ENCODE results near the gene OR2T10.
A peak's percentile ranks its signal among the peaks of the same experiment; 100 is the strongest.
"Not testable (repeated sequence)": the region's sequence is repeated elsewhere in the genome, so short reads cannot be mapped to it uniquely, and the experiment has no call there.

OR2T10 gene

GRCh38 chr1:248574657-248575056 is 22.8 kb downstream of the OR2T10 start, which contains the start of gene OR2T34:
TSS of gene OR2T34 (minus strand) at chr1:248574757. CDS start at chr1:248574757, 0 bp downstream.
- H3K4me1 Mint-ChIP-seq (ENCODE audit: low read depth), result peaks cover 27% of the 10 kb centered on the region
- H3K27ac Mint-ChIP-seq; intact Hi-C loops (cut with micrococcal nuclease); H3K4me3 Mint-ChIP-seq; H3K27me3 Mint-ChIP-seq; H3K9me3 Mint-ChIP-seq; H3K36me3 Mint-ChIP-seq (ENCODE audit: low read depth): not testable (repeated sequence)

GRCh38 chr1:248573856-248574255 is 23.6 kb downstream of the OR2T10 start:
- H3K27ac Mint-ChIP-seq; H3K4me3 Mint-ChIP-seq; H3K27me3 Mint-ChIP-seq; H3K9me3 Mint-ChIP-seq; intact Hi-C loops (cut with micrococcal nuclease); H3K36me3 Mint-ChIP-seq (ENCODE audit: low read depth): not testable (repeated sequence)
- H3K4me1 Mint-ChIP-seq (ENCODE audit: low read depth), result peaks cover 34% of the 10 kb centered on the region

- H3K4me3 Mint-ChIP-seq; H3K9me3 Mint-ChIP-seq; intact Hi-C loops (cut with micrococcal nuclease); H3K36me3 Mint-ChIP-seq (ENCODE audit: low read depth); H3K27ac Mint-ChIP-seq; H3K27me3 Mint-ChIP-seq: not testable (repeated sequence)
- H3K4me1 Mint-ChIP-seq (ENCODE audit: low read depth), result peaks cover 28% of the 10 kb centered on the region
Measured at GRCh38 chr1:248572049-248572448, 25.5 kb downstream of the OR2T10 start.

GRCh38 chr1:248570811-248571210 is 26.7 kb downstream of the OR2T10 start:
- H3K27ac Mint-ChIP-seq; H3K36me3 Mint-ChIP-seq (ENCODE audit: low read depth); H3K9me3 Mint-ChIP-seq; intact Hi-C loops (cut with micrococcal nuclease); H3K27me3 Mint-ChIP-seq; H3K4me3 Mint-ChIP-seq: not testable (repeated sequence)
- H3K4me1 Mint-ChIP-seq (ENCODE audit: low read depth), result peaks cover 22% of the 10 kb centered on the region

GRCh38 chr1:248569049-248569448 is 28.5 kb downstream of the OR2T10 start:
- H3K4me3 Mint-ChIP-seq; H3K9me3 Mint-ChIP-seq; H3K27me3 Mint-ChIP-seq; H3K36me3 Mint-ChIP-seq (ENCODE audit: low read depth); intact Hi-C loops (cut with micrococcal nuclease): not testable (repeated sequence)
- H3K4me1 Mint-ChIP-seq (ENCODE audit: low read depth), result peaks cover 23% of the 10 kb centered on the region
- H3K27ac Mint-ChIP-seq, result peak overlapping the region; percentile 67

- intact Hi-C loops (cut with micrococcal nuclease); H3K9me3 Mint-ChIP-seq; H3K27me3 Mint-ChIP-seq; H3K36me3 Mint-ChIP-seq (ENCODE audit: low read depth): not testable (repeated sequence)
- Mint-ChIP-seq H3K4me3 (peak overlapping the region; percentile 70), H3K4me1 (ENCODE audit: low read depth) (peaks cover 19% of the 10 kb centered on the region), H3K27ac (peak overlapping the region; percentile 69)
Measured at GRCh38 chr1:248565530-248566373, 31.7 kb downstream of the OR2T10 start.

GRCh38 chr1:248562672-248563071 is 34.8 kb downstream of the OR2T10 start, which contains the start of gene OR2T29:
TSS of gene OR2T29 (minus strand) at chr1:248562772. CDS start at chr1:248559491, 3,281 bp downstream.
- H3K27ac Mint-ChIP-seq; H3K36me3 Mint-ChIP-seq (ENCODE audit: low read depth); H3K9me3 Mint-ChIP-seq; H3K4me3 Mint-ChIP-seq; H3K27me3 Mint-ChIP-seq; intact Hi-C loops (cut with micrococcal nuclease): not testable (repeated sequence)
- H3K4me1 Mint-ChIP-seq (ENCODE audit: low read depth), result peaks cover 12% of the 10 kb centered on the region

GRCh38 chr1:248551027-248551426 is 46.5 kb downstream of the OR2T10 start:
- H3K27me3 Mint-ChIP-seq; H3K4me1 Mint-ChIP-seq (ENCODE audit: low read depth); intact Hi-C loops (cut with micrococcal nuclease); H3K9me3 Mint-ChIP-seq; H3K36me3 Mint-ChIP-seq (ENCODE audit: low read depth); H3K27ac Mint-ChIP-seq; H3K4me3 Mint-ChIP-seq: not testable (repeated sequence)

- H3K9me3 Mint-ChIP-seq; intact Hi-C loops (cut with micrococcal nuclease); H3K27me3 Mint-ChIP-seq; H3K4me3 Mint-ChIP-seq; H3K36me3 Mint-ChIP-seq (ENCODE audit: low read depth); H3K4me1 Mint-ChIP-seq (ENCODE audit: low read depth); H3K27ac Mint-ChIP-seq: not testable (repeated sequence)
Measured at GRCh38 chr1:248547383-248547782, 50.1 kb downstream of the OR2T10 start.

All from dendritic cell treated with granulocyte-macrophage colony-stimulating factor and Interleukin-4, amounts not matched to agents 40 ng/mL and 50 ng/mL, for 4 days (primary cell).